ENCODE results near the gene RAI14. TPM values are rescaled to one million over a fixed set of nuclear protein-coding genes. Genes with fewer than 3 reads are reported as not detected.

The RAI14 gene
- total RNA-seq, 6 experiments from 2014 or later, result 11.9 to 30.8 (median 20.8) TPM

- ATAC-seq (no peak), DNase-seq (no peak)
- 71% methylated on average over 5 of the region's 5 CpGs for WGBS (ENCODE audit: insufficient coverage, low coverage, low lambda C conversion rate, missing lambda C conversion rate)
- Histone ChIP-seq H3K27ac (no peak overlapping the region), H3K36me3 (no peaks in the 10 kb centered on the region), H3K4me3 (no peak overlapping the region), H3K4me1 (peaks cover 0 to 28% (median 11%) of the 10 kb centered on the region in 4 donors), H3K27me3 (no peaks in the 10 kb centered on the region), H3K9me3 (no peaks in the 10 kb centered on the region)
- intact Hi-C loops (cut with DNase I), result no loop called here
- no peak for TF ChIP-seq CTCF (IDR thresholded peaks at IDR 0.05)
- no peak for TF ChIP-seq POLR2A (IDR thresholded peaks at IDR 0.05)
Observed at GRCh38 chr5:34667705-34668104, 11.6 kb downstream of the RAI14 start.

DNA sequence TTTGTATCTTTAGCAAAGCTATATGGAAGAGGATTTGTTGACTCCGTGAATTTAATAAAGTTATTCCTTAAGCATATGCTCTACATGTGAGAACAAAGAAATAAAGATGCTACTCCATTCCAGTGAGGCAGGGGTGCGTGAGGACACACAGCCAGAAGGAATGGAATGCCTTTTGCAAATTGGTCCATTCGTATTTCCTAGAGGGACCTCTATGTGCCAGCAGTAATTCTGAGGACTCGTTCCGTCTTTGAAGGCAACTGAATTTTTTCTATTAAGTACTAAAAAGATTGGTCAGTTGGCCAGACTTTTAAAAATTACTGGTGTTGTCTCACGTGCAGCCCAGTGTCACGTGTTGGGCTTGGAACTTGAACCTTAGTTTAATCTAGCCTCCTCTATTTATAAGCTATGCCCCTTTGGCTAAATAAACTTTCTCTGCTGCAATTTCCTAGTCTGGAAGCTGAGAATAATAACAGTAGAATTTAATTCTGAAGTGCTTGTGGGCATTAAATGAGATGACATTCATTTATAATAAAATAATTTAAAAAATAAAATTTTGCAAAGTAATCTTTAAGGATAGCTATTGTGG lies 13.9 kb downstream of the RAI14 start:
- peak in 2 of 3 donors; percentile 62 to 72 for DNase-seq

GRCh38 chr5:34672196-34672595 lies 16.1 kb downstream of the RAI14 start:
- 89% methylated on average over 1 of the region's 1 CpG for WGBS (ENCODE audit: insufficient coverage, low coverage, low lambda C conversion rate, missing lambda C conversion rate)
- intact Hi-C loops (cut with DNase I), result no loop called here

More for the DNA sequence above, 13.9 kb downstream of the RAI14 start:
- H3K36me3 ChIP-seq, result no peaks in the 10 kb centered on the region
- WGBS (ENCODE audit: insufficient coverage, low coverage, low lambda C conversion rate, missing lambda C conversion rate), result 45% methylated on average over 7 of the region's 7 CpGs
- intact Hi-C loops (cut with DNase I), result no loop called here
- peak overlapping the region in 2 of 3 donors; percentile 12 to 44 for H3K27ac ChIP-seq
- no peaks in the 10 kb centered on the region for H3K27me3 ChIP-seq
- H3K4me1 ChIP-seq, result peaks cover 0 to 41% (median 11%) of the 10 kb centered on the region in 4 donors
- no peaks in the 10 kb centered on the region for H3K9me3 ChIP-seq
- H3K4me3 ChIP-seq, result no peak overlapping the region
- TF ChIP-seq CTCF (IDR thresholded peaks at IDR 0.05), result no peak
- no peak for TF ChIP-seq POLR2A (IDR thresholded peaks at IDR 0.05)
- ATAC-seq, result peak; percentile 57 to 81 (median 74)

GRCh38 chr5:34673463-34674125 lies 17.5 kb downstream of the RAI14 start:
- H3K27ac ChIP-seq, result peak overlapping the region in 1 of 3 donors; percentile 12
- no peak overlapping the region for H3K4me3 ChIP-seq
- no peaks in the 10 kb centered on the region for H3K36me3 ChIP-seq
- ATAC-seq (peak in 1 of 4 donors; percentile 11), DNase-seq (no peak)
- no peaks in the 10 kb centered on the region for H3K9me3 ChIP-seq
- H3K27me3 ChIP-seq, result no peaks in the 10 kb centered on the region
- TF ChIP-seq POLR2A (IDR thresholded peaks at IDR 0.05) (no peak), CTCF (IDR thresholded peaks at IDR 0.05) (no peak)
- WGBS (ENCODE audit: insufficient coverage, low coverage, low lambda C conversion rate, missing lambda C conversion rate), result 100% methylated on average over 1 of the region's 4 CpGs
- intact Hi-C loops (cut with DNase I), result no loop called here
- H3K4me1 ChIP-seq, result peaks cover 0 to 37% (median 14%) of the 10 kb centered on the region in 4 donors

More at GRCh38 chr5:34672196-34672595, 16.1 kb downstream of the RAI14 start:
- H3K4me3 ChIP-seq, result no peak overlapping the region
- no peaks in the 10 kb centered on the region for H3K27me3 ChIP-seq
- ATAC-seq (no peak), DNase-seq (no peak)
- peaks cover 0 to 37% (median 14%) of the 10 kb centered on the region in 4 donors for H3K4me1 ChIP-seq
- H3K9me3 ChIP-seq, result no peaks in the 10 kb centered on the region
- H3K27ac ChIP-seq, result no peak overlapping the region
- no peaks in the 10 kb centered on the region for H3K36me3 ChIP-seq
- TF ChIP-seq CTCF (IDR thresholded peaks at IDR 0.05) (no peak), POLR2A (IDR thresholded peaks at IDR 0.05) (no peak)

Data from right lobe of liver (tissue), 6 donors.